HG03442 (cell line): ENCODE measurements around the gene COPE.

Source experiments
- ATAC-seq: cut with Tn5 transposase; IDR thresholded peaks from one replicate; pipeline ENCODE4 v1.9.1; 2021; ENCODE audit warnings: mild to moderate bottlenecking, moderate library complexity; ENCODE audit not compliant: unreplicated experiment

The COPE gene

GRCh38 chr19:18868380-18869022 is 50.7 kb downstream of the COPE start:
- no peak for ATAC-seq

DNA sequence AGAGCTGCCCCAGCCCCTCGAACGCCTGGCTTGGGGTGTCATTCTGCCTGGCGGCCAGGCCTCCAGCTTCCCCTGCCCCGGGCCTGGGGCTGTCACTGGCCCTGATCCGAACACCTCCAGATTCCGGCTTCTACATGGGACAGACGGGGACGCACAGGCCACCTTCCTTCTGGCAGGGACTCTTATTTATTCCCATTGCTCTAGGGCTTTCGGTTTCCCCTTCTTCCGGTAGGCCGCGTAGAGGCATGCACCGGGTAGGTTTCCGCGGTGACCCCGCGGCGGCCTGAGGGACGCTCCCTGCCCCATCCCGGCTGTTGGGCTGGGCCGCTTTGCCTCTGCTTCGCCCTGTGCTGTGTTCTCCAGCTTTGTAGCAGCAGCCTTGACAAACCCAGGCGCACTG is 51.4 kb downstream of the COPE start:
- ATAC-seq: no peak

DNA sequence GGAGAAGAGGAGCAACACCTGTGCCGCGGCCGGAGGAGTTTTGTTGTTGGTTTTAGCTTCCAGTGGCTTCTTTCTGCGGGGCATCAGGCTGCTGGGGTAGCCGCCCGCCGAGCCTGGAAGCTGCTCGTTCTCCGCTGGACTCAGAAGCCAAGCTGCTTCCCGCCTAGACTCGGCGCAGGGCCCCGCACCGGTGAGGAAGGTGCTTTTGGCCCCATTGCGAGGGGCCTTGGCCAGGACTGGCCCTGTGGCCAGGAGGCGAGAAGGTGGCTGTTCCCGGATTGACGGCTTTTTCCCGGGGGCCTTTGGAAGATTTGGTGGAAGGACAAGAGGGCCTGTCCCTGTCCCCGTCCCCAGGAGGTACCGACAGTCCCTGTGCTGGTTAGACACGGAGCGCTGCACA is 52.0 kb downstream of the COPE start:
- no peak for ATAC-seq

- no peak for ATAC-seq
Observed at GRCh38 chr19:18866800-18867123, 52.4 kb downstream of the COPE start.

- ATAC-seq: no peak
Observed at GRCh38 chr19:18865973-18866799, 53.0 kb downstream of the COPE start.

DNA sequence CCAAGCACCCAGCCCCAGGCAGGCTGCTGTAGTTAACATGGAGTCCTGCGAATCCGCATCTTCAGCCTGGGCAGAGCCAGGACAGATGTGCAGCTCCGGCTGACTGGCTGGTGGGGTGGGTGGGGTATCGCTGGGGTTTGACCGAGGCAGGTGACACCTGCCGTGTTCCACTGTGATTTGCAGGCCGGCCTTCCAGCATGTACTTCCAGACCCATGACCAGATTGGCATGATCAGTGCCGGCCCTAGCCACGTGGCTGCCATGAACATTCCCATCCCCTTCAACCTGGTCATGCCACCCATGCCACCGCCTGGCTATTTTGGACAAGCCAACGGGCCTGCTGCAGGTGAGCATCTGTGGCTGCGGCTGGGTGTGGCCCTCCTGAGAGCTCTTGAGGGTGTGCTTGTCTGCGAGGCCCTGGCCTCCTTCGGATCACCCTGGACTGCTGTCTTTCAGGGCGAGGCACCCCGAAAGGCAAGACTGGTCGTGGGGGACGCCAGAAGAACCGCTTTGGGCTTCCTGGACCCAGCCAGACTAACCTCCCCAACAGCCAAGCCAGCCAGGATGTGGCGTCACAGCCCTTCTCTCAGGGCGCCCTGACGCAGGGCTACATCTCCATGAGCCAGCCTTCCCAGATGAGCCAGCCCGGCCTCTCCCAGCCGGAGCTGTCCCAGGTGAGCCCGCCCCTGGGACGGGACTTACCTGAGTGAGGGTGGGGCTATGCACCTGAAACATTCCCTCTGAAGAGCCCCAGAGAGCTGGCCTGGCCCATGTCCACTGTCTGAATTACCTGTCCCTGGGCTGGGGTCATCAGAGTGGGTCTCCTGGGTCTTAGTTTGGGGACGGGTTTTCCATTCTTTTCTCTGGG is 53.8 kb downstream of the COPE start:
- ATAC-seq: no peak

- ATAC-seq: no peak
Observed at GRCh38 chr19:18863843-18864362, 55.3 kb downstream of the COPE start.

- no peak for ATAC-seq
Observed at GRCh38 chr19:18862976-18863842, 56.0 kb downstream of the COPE start.

- ATAC-seq: no peak
Observed at GRCh38 chr19:18861917-18862316, 57.3 kb downstream of the COPE start.

GRCh38 chr19:18861235-18861634 is 58.0 kb downstream of the COPE start:
- no peak for ATAC-seq

DNA sequence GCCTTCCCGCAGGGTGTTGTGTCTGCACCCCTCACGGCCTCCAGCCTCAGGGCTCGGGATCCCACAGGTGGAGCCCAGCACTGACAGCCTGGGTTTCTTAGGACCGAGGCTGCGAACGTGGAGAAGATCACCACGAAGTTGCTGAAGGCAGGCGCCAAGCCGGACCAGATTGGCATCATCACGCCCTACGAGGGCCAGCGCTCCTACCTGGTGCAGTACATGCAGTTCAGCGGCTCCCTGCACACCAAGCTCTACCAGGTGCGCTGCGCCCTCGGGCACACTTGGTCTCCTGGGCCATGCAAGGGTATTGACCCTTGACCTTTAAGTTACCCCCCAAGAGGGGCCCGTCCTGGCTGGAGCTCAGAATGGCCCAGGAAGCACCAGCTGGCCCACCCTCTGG is 58.5 kb downstream of the COPE start:
- no peak for ATAC-seq

DNA sequence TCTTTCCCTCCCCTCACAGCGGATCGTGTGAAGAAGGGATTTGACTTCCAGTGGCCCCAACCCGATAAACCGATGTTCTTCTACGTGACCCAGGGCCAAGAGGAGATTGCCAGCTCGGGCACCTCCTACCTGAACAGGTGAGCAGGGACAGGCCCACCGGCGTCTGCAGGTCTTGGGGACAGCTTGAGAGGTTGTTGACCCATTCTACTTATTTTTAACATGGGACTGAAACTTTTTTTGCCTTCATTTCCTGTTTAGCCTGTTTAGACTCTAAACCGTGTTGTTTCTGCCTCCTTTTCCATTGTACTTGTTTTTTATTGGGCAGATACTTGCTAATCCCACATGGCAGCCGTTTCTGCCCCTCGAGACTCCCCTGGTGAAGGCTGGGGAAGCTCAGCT is 58.9 kb downstream of the COPE start:
- no peak for ATAC-seq

- ATAC-seq: no peak
Observed at GRCh38 chr19:18859676-18860301, 59.4 kb downstream of the COPE start.

DNA sequence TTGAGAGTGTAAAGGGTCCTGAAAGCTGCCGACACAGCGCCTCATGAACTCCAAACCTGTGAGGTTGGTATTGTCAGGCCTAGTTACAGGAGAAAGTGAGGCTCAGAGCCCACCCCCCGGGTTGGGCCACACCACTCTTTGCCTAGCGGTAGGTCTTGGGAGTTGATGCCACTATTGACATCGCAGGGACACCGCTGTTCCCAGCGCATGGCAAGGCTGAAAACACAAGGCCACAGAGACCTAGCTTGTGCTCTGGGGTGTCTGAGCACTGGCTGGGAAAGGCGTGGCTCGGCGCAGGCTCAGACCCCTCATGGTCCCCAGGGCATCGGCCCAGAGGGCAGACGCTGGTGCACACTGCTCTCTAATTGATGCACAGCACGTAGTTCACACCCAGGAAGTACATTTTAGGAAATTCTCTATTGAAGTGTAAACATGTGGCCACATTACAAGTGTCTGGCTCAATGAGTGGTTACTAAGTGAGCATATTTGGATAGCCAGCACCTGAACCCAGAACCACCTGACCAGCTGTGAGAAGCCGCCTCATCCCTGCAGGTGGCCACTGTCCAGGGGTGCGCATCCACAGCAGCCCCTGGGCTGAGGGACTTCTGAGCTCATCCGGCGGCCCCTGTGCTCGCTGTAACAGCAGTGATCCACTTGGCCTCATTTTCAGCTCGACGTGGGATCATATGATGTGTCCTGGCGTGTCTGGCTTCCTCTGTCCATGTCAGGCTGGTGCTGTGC is 60.1 kb downstream of the COPE start:
- ATAC-seq: no peak

DNA sequence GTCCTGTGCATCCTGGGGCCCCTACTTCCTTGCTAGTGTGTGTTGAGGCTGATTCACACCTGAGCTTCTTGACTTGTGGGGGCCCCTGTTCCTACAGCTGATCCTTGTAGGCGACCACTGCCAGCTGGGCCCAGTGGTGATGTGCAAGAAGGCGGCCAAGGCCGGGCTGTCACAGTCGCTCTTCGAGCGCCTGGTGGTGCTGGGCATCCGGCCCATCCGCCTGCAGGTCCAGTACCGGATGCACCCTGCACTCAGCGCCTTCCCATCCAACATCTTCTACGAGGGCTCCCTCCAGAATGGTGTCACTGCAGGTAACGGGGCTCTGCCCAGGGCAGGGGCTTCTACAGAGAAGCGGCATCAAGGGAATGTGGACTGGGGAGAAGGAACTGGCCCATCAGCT is 62.0 kb downstream of the COPE start:
- no peak for ATAC-seq

GRCh38 chr19:18856385-18857126 is 62.6 kb downstream of the COPE start:
- ATAC-seq: no peak

GRCh38 chr19:18855647-18856384 is 63.4 kb downstream of the COPE start:
- ATAC-seq: no peak

- ATAC-seq: no peak
Observed at GRCh38 chr19:18854982-18855381, 64.2 kb downstream of the COPE start.
